NCI-H2029 treated with DMSO at 0.1 percent for 48 hours (cell line): ENCODE data around the gene EMP2.
"Not testable (repeated sequence)": the region's sequence is repeated elsewhere in the genome, so short reads cannot be mapped to it uniquely, and the experiment has no call there.

Experiments used
- DNase-seq: peaks from one replicate; lab custom pipeline; 2025; lab: John Stamatoyannopoulos, UW

The EMP2 gene

DNA sequence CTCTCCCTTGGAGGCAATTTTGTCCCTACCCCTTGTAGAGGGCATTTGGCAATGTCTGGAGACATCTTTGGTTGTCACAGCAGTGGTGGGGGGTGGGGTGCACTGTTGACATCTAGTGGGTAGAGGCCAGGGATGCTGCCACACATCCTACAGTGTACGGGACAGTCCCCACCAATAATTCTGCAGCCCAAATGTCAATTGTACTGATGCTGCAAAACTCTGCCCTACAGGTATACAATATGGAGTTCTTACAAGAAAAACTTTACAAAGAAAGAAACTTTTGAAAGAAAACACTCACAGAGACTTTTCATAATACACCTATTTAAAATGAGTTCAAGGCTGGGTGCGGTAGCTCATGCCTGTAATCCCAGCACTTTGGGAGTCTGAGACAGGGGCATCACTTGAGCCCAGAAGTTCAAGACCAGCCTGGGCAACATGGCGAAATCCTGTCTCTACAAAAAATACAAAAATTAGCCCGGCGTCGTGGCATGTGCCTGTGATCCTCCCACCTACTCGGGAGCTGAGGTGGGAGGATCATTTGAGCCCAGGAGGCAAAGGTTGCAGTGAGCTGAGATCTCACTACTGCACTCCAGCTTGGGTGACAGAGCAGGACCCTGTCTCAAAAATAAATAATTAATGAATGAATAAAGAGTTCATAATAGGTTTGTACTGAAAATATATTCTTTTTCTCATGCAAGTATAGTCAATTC lies 59.4 kb downstream of the EMP2 start:
- no peak for DNase-seq

DNA sequence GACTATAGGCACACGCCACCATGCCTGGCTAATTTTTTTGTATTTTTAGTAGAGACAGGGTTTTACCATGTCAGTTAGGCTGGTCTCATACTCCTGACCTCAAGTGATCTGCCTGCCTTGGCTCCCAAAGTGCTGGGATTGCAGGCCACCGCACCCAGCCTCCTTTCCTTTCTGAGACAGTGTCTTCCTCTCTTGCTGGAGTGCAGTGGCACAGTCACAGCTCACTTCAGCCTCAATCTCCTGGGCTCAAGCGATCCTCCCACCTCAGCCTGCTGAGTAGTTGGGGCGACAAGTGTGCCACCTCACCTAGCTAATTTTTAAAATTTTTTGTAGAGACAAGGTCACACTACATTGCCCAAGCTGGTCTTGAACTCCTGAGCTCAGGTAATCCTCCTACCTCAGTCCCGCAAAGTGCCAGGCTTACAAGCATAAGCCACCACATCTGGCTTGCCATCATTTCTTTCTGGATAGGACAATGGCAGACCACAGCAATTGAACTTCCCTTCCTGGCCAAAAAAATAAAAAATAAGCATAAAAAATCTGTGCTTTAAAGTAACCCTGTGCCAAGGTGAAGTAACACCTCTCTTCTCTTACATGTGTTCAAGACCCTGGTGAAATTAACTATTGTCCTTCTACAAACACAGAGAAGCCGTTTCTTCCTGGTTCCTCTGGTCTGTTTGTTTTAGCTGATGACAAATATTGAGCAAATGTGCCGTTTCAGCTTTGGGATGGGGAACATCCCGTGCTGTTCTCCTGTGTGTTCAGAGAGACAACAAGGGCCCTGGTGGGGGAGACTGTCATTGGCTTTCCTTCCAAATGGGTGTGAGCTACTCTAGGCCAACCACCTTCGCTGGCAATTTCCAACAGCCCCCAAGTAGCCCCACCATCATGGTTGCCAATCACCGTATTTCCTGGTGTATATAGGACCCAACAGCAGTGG lies 60.2 kb downstream of the EMP2 start:
- DNase-seq, result peak; percentile 42

DNA sequence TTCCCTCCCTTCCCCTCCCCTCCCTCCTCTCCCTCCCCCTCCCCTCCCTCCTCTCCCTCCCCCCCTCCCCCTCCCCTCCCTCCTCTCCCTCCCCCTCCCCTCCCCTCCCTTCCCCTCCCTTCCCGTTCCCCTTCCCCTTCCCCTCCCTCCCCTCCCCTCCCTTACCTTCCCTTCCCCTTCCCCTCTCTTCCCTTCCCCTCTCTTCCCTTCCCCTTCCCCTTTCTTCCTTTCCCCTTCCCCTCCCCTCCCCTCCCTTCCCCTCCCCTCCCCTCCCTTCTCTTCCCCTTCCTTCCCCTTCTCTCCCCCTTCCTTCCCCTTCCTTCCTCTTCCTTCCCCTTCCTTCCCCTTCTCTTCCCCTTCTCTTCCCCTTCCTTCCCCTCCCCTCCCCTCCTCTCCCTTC lies 61.1 kb downstream of the EMP2 start:
- DNase-seq, result no peak

DNA sequence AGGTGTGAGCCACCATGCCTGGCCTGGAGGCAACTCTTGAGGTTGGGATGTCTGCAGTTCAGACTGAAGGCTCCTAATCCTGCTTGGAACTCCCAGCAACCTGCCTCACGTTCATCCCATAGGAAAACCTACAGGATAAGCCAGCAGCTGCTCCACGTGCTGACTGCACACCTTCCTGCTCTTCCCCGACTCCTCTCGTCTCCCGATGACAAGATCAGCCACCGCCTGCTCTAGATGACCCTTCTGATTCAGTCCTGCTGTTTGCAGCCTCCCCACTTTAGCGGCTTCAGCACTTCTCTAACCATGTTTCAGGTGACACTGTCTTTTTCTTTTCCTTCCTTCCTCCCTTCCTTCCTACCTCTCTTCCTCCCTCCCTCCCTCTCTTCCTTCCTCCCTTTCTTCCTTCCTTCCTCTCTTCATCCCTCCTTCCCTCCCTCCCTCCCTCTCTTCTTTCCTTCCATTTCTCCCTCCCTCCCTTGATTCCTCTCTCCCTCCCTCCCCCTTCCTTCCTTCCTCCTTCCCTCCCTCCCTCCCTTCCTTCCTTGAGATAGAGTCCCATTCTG lies 61.8 kb downstream of the EMP2 start:
- no peak for DNase-seq

DNA sequence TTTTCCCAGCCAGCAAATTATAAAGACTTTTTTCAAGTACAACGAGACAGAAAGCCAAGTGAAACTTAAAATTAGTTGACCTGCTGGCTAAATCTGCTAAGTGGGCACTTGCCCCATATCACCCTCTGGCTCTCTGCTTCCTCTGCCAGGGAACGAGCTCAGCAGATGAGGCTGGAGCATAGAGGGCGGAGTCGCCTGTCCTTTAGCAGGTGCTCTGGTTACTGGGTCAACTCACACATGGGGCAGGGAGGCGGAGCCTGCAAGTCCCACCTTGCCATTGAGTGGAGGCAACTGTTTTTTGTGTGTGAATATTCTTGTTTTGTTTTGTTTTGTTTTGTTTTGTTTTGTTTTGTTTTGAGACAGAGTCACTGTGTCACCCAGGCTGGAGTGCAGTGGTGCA lies 62.5 kb downstream of the EMP2 start:
- DNase-seq, result no peak

DNA sequence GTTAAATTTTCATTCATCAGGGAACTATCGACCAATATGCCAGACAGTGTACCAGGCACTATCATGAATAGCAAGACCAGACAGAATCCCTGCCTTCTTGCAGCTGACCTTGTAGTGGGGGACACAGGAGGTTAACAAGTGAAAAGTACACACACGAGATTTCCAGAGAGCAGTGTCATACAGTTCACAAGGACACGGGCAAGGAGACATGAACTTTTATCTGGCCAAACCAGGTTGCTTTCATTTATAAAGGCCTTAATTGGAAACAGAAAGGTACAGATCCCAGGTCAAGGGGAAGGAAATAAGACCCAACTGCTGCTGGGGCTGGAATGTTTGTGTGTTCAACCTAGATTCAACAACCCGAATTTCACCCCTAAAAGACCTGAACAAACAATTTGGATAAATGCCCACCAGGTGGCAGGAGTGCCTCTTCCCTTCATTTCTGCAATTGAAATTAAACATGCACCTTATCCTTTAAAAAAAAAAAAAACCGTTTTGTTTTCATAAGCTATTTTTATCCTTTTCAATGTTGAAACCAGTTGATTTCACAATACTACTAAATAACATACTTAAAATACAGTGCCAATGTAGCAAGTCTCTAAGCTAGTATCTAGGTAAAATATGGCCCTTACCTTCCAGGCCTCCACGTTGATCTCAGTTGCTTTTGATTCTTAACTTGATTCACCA lies 65.9 kb downstream of the EMP2 start:
- DNase-seq, result peak; percentile 49

DNA sequence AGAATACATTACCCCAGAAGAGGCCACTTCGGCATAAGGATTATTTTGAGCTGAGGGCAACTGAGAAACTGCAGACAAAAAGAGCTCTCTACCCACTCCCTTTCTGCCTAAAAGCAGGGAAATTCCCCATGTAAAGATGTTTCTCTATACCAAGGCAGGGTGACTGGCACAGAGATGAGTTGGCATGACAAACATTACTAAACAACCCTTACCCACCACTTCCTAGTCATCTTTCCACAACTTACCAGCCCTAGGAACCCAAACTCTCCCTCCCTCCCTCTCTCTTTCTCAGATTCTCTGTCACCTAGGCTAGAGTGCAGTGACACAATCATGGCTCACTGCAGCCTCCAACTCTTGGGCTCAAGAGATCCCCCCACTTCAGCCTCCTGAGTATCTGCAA lies 68.6 kb downstream of the EMP2 start:
- DNase-seq, result no peak

DNA sequence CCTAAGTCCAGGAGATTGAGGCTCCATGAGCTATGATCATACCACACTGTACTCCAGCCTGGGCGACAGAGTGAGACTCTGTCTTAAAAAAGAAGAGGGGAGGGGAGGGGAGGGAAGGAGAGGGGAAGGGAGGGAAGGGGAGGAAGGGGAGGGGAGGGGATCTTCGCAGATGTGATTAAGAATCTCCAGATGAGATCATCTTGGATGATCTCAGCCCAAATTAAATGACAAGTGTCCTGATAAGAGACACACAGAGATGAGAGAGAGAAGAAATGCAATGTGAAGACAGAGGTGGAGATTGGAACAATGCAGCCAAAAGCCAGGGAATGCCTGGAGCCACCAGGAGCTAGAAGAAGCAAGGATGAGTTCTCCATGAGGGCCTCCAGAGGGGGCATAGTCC lies 70.1 kb downstream of the EMP2 start:
- no peak for DNase-seq

DNA sequence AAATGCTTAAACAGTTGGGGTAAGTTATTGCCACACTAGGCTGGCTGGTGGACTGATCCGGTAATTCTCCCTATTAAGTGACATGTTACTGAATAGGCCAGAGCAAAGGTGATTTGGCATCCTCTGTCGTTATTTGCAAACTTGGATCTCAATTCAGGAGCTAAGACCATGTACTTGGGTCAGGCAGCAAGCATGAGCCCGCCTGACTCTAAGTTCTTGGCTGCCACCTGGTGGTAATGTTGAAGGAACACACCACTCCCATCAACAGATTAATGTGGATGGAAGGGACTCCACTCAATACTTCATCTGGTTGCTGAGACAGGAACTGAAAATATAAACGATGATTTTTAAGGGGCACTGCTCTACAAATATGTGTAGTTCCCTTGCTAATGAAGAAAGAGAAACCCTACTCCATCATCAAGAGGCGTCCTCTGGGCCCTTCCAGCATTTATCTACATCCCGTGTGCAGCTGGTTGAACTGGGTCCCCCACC lies 70.8 kb downstream of the EMP2 start:
- DNase-seq, result peak; percentile 66

DNA sequence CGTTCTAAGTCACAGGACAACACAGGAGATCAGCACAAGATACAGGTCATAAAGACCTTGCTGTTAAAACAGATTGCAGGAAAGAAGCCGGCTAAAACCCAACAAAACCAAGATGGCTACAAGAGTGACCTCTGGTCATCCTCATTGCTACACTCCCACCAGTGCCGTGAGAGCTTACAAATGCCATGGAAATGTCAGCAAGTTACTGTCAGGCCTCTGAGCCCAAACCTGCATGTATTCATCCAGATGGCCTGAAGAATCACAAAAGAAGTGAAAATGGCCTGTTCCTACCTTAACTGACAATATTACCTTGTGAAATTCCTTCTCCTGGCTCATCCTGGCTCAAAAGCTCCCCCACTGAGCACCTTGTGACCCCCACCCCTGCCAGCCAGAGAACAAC lies 75.1 kb downstream of the EMP2 start:
- DNase-seq, result not testable (repeated sequence)

DNA sequence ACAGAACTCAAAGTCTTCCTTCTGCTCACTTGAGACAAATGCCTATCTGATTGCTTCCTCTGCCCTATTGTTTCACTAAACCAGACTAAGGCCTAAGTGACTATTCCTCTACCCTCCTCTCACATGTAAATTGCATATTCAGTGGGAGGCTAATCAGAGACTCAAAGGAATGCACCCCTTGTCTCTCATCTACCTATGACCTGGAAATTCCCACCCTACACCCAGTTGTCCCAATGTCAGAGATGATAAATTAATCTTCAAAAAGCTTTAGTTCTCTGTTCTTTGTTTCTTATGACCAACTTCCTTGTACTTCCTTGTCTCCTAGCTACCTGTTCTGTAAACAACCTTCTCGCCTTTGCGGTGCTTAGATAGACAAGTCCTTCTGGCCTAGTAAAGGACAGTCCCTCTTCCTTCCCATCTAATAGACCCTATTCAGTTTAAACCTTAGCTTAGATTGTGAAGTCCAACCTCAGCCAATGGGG lies 76.0 kb downstream of the EMP2 start:
- no peak for DNase-seq

DNA sequence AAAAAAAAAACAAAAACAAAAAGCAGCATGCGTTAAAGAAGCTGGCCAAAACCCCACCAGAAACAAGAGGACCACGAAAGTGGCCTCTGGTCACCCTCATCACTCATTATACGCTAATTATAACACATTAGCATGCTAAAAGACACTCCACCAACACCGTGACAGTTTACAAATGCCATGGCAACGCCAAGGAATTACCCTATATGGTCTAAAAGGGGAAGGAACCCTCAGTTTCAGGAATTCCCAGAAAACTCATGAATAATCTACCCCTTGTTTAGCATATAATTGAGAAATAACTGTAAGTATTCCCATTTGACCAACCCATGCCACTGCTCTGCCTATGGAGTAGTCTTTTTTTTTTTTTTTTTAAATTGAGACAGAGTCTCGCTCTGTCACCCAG lies 77.6 kb downstream of the EMP2 start:
- no peak for DNase-seq

DNA sequence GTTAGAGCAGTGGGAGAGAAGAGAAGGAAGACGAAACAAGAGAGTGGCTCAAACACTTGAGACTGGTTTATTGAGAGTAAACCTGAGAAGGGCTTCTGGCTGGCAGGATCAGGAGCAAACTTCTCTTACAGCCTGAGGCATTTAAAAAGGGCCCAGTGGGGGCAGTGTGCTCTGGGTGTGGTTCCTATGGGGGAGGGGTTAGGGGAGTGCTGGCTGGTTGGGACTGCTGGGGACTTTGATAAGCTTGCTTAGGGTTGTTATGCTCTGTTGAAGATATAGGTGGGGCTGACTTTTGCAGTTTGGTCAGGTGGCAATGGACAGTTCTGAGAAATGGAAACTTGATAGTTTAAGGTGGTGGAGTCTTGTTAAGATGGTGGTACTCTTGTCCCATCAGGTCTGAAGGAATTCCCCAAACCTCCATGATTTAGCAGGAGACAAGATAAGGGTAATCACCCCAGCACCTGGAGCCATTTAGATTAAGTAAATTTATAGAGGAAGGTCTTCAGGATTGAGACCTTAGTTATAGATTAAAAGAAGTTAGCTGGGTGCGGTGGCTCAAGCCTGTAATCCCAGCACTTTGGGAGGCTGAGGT lies 79.3 kb downstream of the EMP2 start:
- no peak for DNase-seq

DNA sequence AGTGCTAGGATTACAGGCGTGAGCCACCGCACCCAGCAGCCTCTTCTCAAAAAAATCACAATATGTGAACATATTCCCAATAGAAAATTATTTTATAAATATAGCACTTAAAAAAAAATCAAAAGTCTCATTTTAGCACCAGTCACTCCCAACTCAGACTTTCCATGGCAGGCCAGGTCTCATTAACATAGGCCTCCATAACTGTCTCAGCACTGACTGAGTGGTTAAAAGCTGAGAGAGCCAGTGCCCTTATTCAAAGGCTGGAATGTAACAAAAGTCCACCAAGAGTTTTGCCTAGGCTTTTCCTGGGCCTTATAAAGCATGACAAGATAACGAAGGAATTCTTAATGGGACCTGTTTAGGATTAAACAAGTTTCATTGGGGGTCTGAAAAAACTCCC lies 79.8 kb downstream of the EMP2 start:
- DNase-seq, result no peak

DNA sequence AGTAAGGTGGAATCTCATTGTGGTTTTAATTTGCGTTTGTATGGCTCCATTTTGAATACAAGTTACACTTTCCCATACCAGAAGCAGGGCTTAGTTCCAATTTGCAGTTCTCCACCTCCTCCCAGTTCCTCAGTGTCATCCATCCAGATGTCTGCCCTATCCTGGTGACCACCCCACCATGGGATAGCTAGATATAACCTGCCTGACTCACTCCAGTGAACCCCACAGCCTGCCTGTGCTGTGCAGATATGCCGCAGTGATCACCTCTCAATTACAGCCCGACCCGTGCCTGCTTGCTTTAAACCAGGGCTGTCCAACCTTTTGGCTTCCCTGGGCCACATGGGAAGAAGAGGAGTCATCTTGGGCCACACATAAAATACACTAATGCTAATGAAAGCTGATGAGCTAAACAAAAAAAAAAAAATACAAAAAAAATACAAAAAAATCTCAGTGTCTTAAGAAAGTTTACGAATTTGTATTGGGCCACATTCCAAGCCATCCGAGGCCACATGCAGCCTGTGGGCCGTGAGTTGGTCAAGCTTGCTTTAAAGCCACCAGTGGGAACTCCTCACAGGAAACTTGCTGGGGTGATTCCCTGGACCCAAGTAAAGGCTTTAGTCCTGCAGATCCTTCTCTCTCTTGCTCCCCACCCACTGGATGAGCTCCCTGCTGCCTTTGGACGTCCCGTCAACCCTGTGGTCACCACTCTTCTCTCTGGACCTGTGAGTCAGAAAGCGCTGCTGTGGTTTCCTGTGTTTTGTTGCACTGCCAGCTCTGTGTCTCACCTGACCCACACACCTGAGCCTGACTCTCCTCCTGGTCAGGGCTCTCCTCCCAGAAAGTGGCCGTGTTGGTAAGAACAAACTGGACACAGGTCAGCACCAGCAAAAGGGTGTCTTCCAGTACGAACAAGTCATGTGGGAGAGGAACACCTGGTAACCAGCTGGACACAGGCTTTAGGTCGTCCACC lies 83.0 kb downstream of the EMP2 start:
- DNase-seq, result no peak

DNA sequence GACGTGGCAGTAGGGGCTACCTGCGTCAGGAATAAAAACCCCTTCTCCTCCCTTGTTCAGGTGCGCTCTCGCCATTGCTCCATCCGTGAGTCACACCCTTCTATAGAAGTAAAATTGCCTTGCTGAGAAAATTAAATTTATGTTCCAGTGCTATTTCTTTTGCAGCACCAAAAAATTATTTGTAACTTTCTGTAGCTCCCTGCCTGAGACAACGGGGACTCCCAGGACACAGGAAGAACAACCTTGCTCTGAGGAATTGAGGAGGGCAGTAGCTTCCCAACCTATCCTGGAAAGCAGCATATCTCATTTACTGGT lies 85.4 kb downstream of the EMP2 start:
- no peak for DNase-seq

DNA sequence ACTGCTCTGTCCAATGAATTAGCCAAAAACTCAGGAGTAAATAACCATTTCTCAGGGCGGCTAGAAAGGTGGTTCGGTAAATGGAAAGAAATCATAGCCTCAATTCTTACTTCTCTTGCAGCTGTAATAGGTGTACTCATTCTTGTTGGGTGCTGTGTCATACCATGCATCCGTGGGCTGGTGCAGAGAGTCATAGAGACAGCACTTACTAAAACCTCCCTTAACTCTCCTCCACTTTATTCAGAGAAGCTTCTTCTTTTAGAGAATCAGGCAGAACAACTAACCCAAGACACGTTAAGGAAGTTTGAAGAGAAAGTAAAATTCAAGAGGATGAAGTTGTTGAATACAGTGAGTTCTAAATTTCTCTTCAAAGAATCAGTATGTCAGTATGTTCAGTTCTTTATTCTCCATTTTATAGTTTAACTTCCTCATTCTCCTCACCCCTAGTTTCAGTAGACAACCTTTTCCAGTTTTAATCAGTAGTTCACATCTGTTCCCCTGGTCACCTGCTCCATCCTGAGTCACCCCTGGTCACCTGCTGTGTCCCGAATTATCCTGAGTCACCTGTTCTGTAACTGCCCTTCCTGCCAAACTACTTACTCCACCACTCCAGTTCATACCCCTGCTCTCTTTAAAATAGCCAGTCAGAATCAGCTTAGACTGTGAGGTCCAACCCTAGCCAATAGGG lies 85.9 kb downstream of the EMP2 start:
- DNase-seq, result no peak

DNA sequence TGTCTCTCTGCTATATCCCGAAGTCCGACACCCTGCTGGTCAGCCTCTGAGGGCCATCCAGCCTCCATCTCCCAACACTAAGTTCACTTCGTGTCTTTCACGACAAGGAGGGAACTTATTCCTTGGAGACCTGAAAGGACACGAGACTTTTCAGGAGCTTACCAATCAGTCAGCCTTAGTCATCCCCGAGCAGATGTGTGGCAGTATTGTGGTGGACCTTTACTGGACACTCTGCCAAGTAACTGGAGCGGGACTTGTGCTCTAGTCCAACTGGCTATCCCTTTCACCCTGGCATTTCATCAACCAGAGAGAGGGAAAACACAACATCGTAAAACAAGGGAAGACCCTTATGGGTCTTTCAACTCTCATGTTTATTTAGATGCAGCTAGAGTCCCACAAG lies 87.1 kb downstream of the EMP2 start:
- no peak for DNase-seq

DNA sequence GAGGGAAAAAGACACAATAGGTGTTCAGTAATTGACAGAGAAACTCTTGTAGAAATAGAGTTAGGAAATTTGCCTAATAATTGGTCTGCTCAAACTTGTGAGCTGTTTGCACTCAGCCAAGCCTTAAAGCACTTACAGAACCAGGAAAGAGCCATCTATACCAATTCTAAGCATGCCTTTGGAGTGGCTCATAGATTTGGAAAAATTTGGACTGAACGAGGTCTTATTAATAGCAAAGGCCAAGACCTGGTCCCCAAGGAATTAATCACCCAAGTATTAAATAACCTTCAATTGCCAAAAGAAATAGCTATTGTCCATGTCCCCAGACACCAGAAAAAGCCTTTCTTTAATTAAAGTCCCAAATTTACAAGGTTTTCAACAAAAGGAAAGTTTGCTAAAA lies 90.3 kb downstream of the EMP2 start:
- no peak for DNase-seq

DNA sequence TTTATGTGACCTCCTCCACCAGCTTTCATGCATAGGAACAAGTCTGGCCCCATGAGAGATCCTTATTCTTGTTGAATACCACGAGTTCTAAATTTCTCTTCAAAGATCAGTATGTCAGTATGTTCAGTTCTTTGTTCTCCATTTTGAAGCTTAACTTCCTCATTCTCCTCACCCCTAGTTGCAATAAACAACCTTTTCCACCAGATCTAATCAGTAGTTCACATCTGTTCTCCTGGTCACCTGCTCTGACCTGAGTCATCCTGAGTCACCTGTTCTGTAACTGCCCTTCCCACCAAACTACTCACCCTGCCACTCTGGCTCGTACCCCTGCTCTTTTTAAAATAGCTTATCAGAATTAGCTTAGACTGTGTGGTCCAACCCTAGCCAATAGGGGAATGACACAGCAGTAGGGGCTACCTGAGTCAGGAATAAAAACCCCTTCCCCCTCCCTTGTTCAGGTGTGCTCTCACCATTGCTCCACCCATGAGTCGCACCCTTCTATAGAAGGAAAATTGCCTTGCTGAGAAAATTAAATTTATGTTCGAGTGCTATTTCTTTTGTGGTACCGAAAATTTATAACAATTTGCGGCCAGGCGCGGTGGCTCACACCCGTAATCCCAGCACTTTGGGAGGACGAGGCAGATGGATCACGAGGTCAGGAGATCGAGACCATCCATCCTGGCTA lies 94.6 kb downstream of the EMP2 start:
- DNase-seq, result no peak
